Measurements from ENCODE around the gene AEN.

Gene AEN

GRCh38 chr15:88620995-88621772 lies at the start of gene AEN:
Gene AEN (plus strand): TSS chr15:88621340. CDS start chr15:88626210, 4,870 bp downstream.
- peak; percentile 80 to 90 (median 86) for DNase-seq (ENCODE audit: low read depth in 4 of 4, low spot score in 1 of 4)

- DNase-seq (ENCODE audit: low read depth in 4 of 4, low spot score in 1 of 4): no peak
These were observed 49.3 kb upstream of the AEN start for GRCh38 chr15:88571852-88572259.

GRCh38 chr15:88574077-88574476 lies 47.1 kb upstream of the AEN start:
- no peak for DNase-seq (ENCODE audit: low read depth in 4 of 4, low spot score in 1 of 4)

GRCh38 chr15:88574655-88575054 lies 46.5 kb upstream of the AEN start:
- no peak for DNase-seq (ENCODE audit: low read depth in 4 of 4, low spot score in 1 of 4)

- no peak for DNase-seq (ENCODE audit: low read depth in 4 of 4, low spot score in 1 of 4)
These were observed 41.8 kb upstream of the AEN start for GRCh38 chr15:88579322-88579721.

DNA sequence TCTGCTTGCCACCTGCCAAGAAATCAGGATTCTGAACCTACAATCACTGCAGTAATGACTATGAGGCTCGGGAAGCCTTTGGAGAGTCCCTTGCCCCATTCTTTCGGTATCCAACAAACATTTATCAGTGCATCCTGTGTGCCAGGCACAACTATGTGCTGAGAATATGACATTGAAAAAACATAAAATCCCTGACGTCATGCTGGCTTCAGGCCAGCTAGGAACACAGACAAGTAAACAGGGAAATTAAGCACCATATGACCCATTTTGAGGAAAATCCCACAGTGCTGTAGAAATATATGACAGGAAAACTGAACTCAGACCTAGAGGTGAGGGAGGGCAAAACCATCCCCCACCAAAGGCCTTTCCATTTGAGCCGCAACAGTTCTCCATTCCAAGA lies 40.6 kb upstream of the AEN start:
- DNase-seq (ENCODE audit: low read depth in 4 of 4, low spot score in 1 of 4): no peak

GRCh38 chr15:88586401-88587162 lies 34.6 kb upstream of the AEN start:
- DNase-seq (ENCODE audit: low read depth in 4 of 4, low spot score in 1 of 4): no peak

GRCh38 chr15:88590759-88591158 lies 30.4 kb upstream of the AEN start:
- DNase-seq (ENCODE audit: low read depth in 4 of 4, low spot score in 1 of 4): no peak

GRCh38 chr15:88591384-88591783 lies 29.8 kb upstream of the AEN start:
- no peak for DNase-seq (ENCODE audit: low read depth in 4 of 4, low spot score in 1 of 4)

DNA sequence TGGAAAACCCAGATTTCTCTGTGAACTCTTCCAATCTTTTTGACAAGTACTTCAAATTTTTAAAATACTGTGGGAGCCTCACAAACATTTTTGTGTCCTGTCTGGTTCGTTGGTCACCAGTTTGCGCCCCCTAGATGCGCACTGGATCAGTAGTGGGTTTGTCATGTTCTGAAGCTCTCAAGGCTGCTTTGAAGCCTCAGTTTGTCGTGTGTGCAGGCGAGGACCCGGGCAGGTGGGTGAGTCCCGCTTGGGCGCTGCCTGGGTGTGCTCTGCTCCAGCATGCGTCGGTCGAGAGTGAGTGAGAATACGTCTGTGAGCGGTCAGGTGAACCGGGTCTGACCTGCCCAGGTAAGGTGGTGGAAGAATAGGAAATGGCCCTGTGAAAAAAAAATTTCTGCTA lies 17.3 kb upstream of the AEN start:
- no peak for DNase-seq (ENCODE audit: low read depth in 4 of 4, low spot score in 1 of 4)

DNA sequence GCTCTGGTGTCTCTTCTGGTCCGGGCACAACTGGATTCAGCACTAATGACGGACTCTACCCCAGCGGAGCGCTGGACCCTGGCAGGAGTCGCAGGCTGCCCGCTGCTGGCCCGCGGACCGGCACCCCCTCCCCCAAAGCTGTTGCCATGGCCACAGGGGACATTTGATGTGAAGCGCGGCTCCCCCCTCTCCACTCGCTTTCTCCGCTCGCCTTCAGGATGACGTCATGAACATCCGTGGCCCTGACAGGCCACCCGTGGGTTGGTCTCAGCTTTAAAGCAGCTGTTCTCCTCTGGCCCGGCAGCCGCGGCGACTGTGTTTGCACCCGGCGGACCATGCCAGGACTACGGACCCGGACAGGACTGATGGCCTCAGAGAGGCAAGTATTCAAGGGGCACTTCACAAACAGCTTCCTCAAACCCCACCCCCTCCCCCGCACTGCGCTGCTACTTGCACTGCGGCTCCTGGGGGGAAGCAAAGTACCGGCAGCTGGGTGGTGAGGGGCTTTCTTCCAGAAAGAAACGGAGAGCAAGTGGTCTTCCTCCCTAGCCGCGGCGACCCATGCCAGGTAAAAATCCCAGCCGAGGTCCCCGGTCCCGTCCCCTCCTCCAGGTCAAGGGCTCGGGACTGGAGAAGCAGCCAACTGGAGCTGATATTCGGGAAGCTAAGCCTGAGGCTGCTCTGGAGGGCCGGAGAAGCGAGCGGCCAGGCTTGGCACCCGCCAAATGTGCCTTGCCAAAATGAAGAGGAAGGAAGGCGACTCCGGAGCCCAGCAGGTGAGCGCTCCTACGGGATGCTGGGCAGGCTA lies 16.6 kb upstream of the AEN start:
- no peak for DNase-seq (ENCODE audit: low read depth in 4 of 4, low spot score in 1 of 4)

DNA sequence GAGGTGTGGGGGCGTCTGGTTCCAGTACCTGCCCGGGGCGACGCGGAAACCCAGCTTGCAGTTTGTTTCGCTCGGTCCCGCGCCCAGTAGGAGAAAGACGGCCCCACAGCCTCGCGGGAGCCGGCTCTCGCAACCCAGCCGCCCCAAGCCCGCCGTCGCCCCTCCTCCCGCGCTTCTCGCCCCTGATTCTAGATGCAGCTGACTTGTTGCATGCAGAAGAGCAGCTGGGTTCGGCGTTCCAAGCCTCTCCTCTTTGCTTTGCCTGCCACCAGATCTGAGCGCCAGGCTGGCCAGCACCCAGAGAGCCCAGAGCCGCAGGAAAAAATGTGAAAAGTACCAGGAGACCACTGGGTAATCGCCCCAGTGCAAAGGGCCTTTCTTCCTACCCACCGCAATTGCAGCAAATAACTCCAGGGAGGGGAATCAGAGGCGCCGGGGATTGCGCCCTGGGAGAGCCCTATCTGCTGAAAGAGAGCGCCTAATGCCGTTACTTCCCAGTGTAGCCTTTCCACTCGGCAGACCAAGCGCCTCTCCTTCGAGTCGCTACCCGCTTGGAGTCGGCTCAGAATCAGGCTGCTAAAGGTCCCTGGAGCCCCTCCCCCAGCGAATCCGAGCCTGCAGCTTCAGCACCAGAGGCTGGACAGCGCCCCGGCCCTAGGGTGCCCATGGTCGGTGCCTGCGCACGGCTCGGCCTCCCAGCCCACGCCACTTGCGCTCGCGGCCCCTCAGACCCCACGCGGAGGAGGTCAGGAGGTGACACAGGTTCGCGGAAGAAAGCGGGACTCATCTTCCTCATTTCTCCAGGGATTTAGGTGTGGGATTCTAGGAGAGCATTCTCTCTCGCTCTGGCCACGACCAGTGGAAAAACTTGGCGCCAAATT lies 15.7 kb upstream of the AEN start:
- no peak for DNase-seq (ENCODE audit: low read depth in 4 of 4, low spot score in 1 of 4)

DNA sequence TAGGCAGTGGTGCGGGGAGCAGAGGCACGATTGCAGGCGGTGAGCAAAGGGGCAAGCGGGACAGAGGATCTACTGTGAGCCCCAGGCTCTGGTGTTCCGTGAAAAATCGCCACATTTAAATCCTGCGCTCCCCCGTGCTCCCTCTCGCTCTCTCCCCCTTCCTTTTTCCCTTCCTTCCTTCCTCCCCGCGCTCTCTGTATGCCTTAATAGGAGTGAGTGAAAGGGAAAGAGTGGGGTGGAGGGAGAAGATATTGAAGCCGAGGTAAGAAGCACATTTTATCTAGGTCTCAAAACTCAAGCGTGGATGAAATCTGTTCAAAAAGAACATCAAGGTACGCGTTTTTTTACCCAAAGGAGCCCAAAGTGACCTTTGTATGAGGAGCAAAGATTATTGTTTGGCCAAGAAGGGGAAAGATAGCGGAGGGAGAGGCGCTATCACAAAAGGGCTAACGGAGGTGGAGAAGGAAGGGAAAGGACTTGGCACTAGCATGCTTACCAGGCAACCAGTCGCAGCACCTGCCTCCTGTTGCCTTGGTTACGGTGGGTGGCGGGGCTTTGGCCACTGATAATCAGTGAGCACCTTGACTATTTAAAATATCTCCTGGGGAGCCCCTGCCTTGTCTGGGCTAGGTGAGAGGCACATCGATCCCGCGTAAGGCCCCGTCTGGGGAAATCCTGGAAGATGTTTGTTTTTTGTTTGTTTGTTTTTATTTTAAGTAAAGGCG lies 14.9 kb upstream of the AEN start:
- DNase-seq (ENCODE audit: low read depth in 4 of 4, low spot score in 1 of 4): no peak

DNA sequence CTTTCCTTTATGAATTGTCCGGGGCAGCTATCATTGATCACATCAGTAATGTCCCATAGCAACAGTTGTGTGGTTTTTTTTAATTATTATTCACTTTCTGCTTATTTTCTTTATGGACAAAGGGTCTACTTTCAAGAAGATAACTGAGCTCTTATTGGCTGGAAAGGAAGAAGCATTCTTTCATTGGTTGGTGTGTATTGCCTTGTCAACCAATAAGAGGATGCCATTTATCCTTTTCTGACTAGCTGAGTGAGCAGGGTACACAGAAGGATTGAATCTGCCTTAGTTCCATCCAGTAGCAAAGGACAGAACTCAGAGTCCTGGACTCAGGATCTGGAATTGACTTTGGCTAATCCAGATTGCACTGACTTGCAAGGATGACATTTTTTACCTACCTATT lies 13.2 kb upstream of the AEN start:
- no peak for DNase-seq (ENCODE audit: low read depth in 4 of 4, low spot score in 1 of 4)

DNA sequence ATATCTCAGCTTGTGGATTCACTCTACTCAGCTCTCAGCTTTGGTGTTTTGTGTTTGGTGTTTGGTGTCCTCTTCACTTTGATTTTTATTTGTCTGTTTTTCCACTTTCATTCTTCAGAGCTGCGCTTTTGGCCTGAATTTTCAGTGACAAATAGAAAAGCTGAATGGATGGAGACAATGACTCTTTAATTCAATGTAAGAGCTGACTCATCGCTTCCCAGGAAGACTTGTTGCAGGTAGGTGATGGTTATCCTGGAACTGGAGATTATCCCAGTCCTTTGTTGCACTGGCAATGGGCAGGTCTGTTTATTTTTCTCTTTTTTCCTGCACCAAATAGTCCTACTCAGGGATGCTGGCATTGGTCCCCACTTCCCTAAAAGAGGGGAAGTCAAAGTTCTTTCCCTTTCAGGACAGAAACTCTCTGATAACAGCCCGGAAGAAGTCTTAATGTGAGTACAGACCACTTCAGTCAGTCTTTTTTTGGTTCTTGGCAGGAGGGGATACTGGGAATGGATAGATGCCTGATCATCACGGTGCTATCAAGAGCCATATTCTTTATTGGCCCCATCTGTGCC lies 12.4 kb upstream of the AEN start:
- DNase-seq (ENCODE audit: low read depth in 4 of 4, low spot score in 1 of 4): no peak

- no peak for DNase-seq (ENCODE audit: low read depth in 4 of 4, low spot score in 1 of 4)
These were observed 11.6 kb upstream of the AEN start for GRCh38 chr15:88609344-88610090.

DNA sequence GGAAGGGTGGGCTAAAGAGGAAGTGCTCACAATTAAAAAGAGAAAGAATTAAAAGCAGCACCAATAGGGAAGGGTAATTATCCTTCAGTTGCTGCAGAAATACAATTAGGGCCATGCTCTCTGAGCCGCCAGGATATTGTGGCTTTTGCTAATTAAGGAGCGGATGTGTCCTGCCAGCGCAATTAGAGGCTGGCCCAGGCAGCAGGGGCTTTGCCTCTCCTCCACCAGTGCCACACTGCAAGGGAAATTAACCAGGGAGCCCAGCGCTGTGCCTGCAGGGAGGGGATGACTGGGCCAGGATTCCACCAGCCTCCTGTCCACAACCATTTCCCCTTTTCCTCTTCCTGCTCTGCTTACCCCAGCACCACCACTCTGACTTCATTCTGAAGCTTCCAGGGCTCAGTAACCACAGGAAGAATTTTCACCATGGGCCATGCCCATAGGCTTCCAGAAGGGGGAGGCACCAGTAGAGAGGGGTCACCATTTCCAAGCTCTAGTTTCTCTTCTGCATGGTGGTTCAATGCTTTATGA lies 10.4 kb upstream of the AEN start:
- no peak for DNase-seq (ENCODE audit: low read depth in 4 of 4, low spot score in 1 of 4)

DNA sequence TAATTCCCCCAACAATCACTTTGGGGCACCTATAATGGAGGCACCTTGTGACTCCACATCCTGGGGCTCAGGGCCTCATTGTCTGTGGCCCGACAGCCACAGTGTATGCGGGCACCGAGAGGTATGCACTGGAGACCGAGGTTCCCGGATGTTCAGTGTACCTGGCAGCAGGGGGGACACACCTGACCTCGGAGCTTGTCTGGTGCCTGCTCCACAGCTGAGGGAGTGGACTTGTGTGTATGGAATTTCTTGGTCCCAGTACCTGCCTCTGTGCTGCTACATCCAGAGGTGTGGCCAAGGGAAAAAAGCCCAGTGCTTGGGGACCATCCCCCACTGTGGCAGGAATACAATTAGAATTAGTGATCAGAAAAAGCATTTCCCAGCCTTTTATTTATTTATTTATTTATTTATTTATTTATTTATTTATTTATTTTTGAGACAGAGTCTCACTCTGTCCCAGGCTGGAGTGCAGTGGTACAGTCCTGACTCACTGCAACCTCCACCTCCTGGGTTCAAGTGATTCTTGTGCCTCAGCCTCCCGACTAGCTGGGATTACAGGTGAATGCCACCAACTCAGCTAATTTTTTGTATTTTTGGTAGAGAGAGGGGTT lies 8.8 kb upstream of the AEN start:
- DNase-seq (ENCODE audit: low read depth in 4 of 4, low spot score in 1 of 4): no peak
